Measurements from ENCODE around the gene LGALS12.

GRCh38 chr11:63476618-63477017, 29.3 kb upstream of the LGALS12 start:
- TF ChIP-seq, protein P1, sequence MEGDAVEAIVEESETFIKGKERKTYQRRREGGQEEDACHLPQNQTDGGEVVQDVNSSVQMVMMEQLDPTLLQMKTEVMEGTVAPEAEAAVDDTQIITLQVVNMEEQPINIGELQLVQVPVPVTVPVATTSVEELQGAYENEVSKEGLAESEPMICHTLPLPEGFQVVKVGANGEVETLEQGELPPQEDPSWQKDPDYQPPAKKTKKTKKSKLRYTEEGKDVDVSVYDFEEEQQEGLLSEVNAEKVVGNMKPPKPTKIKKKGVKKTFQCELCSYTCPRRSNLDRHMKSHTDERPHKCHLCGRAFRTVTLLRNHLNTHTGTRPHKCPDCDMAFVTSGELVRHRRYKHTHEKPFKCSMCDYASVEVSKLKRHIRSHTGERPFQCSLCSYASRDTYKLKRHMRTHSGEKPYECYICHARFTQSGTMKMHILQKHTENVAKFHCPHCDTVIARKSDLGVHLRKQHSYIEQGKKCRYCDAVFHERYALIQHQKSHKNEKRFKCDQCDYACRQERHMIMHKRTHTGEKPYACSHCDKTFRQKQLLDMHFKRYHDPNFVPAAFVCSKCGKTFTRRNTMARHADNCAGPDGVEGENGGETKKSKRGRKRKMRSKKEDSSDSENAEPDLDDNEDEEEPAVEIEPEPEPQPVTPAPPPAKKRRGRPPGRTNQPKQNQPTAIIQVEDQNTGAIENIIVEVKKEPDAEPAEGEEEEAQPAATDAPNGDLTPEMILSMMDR (IDR thresholded peaks at IDR 0.05; ENCODE audit: borderline replicate concordance, extremely low read depth, low read length, poor library complexity, severe bottlenecking): no peak
- no peak for TF ChIP-seq EZH2 (IDR thresholded peaks at IDR 0.05; ENCODE audit: borderline replicate concordance, low read depth, low read length, severe bottlenecking)

Data from DND-41 (cell line).